IMR-90 (cell line): ENCODE results near the gene SLC26A8. TPM values are rescaled to one million over a fixed set of nuclear protein-coding genes. Genes with fewer than 3 reads are reported as not detected.

Source experiments
- ATAC-seq: fragments of 200-7000 bp; cut with Tn5 transposase; 2 replicates; pipeline ENCODE4 v1.9.1; 2020; ENCODE audit warnings: low read depth, mild to moderate bottlenecking, moderate library complexity
- BruUV-seq: library from RNA; stranded (reverse); fragments of 400-500 nt; replicated peaks from 2 replicates; lab custom pipeline; 2021; lab: Mats Ljungman, UMichigan
- CTCF ChIA-PET: fragments of 300-600 bp; formaldehyde crosslinking; extraction: SDS; loops from one replicate; lab custom pipeline; 2021; ENCODE audit warnings: antibody characterized with exemption; lab: Yijun Ruan, JAX
- POLR2A ChIA-PET: fragments of 300-600 bp; sonication (Branson Sonifier 250); formaldehyde crosslinking; loops from one replicate; lab custom pipeline; 2022; ENCODE audit warnings: antibody characterized with exemption; ENCODE audit not compliant: unreplicated experiment; lab: Charles Lee
- DNase-seq: peaks from one replicate; pipeline ENCODE4 v3.0.0; 2013
- H2AFZ ChIP-seq: replicated peaks from 2 replicates; pipeline ENCODE3; 2013; ENCODE audit warnings: low read length, mild to moderate bottlenecking; ENCODE audit not compliant: poor library complexity
- H2AK5ac ChIP-seq: 2 replicates; pipeline ENCODE4 v1.6.1; 2013; ENCODE audit warnings: low read depth, low read length, inconsistent platforms
- H2AK9ac ChIP-seq: replicated peaks from 2 replicates; pipeline ENCODE3; 2013; ENCODE audit warnings: mild to moderate bottlenecking, low read depth, low read length, moderate library complexity; ENCODE audit not compliant: poor library complexity
- H2BK120ac ChIP-seq: 2 replicates; pipeline ENCODE4 v1.6.1; 2013; ENCODE audit warnings: low read depth, low read length, inconsistent platforms
- H2BK15ac ChIP-seq: 3 replicates; pipeline ENCODE4 v1.6.1; 2013; ENCODE audit warnings: low read depth, low read length, inconsistent platforms
- H2BK20ac ChIP-seq: 2 replicates; pipeline ENCODE4 v1.6.1; 2013; ENCODE audit warnings: low read depth, mild to moderate bottlenecking, inconsistent platforms, low read length, moderate library complexity
- H2BK5ac ChIP-seq: 2 replicates; pipeline ENCODE4 v1.6.1; 2013; ENCODE audit warnings: mild to moderate bottlenecking, low read depth, low read length, inconsistent platforms; ENCODE audit not compliant: poor library complexity, severe bottlenecking
- H3K14ac ChIP-seq: replicated peaks from 2 replicates; pipeline ENCODE4 v1.6.1; 2013; ENCODE audit warnings: low read depth, low read length, inconsistent platforms
- H3K18ac ChIP-seq: 2 replicates; pipeline ENCODE4 v1.6.1; 2013; ENCODE audit warnings: low read depth, low read length, control low read depth
- H3K23ac ChIP-seq: 2 replicates; pipeline ENCODE4 v1.6.1; 2013; ENCODE audit warnings: low read depth, low read length, inconsistent platforms
- H3K27ac ChIP-seq: 2 replicates; pipeline ENCODE4 v1.5.1; 2013; ENCODE audit warnings: mild to moderate bottlenecking, control low read depth, low read length; ENCODE audit not compliant: insufficient read depth
- H3K27me3 ChIP-seq: 2 replicates; pipeline ENCODE4 v1.6.1; 2013; ENCODE audit warnings: low read length; ENCODE audit not compliant: control insufficient read depth, insufficient read depth
- H3K36me3 ChIP-seq: 2 replicates; pipeline ENCODE4 v1.6.1; 2013; ENCODE audit warnings: low read length, mixed read lengths; ENCODE audit not compliant: control insufficient read depth, insufficient read depth
- H3K4ac ChIP-seq: 2 replicates; pipeline ENCODE4 v1.6.1; 2013; ENCODE audit warnings: low read depth, low read length, inconsistent platforms
- H3K4me1 ChIP-seq: 2 replicates; pipeline ENCODE4 v1.6.1; 2013; ENCODE audit warnings: low read length, mixed read lengths; ENCODE audit not compliant: control insufficient read depth, insufficient read depth
- H3K4me2 ChIP-seq: 2 replicates; pipeline ENCODE4 v1.6.1; 2013; ENCODE audit warnings: low read depth, mild to moderate bottlenecking, control low read depth, low read length, moderate library complexity
- H3K4me3 ChIP-seq: 2 replicates; pipeline ENCODE4 v1.5.1; 2013; ENCODE audit warnings: low read depth, mild to moderate bottlenecking, control low read depth, low read length, moderate library complexity; ENCODE audit not compliant: insufficient read depth
- H3K56ac ChIP-seq: 2 replicates; pipeline ENCODE4 v1.6.1; 2013; ENCODE audit warnings: low read length, inconsistent platforms; ENCODE audit not compliant: insufficient read depth; ENCODE audit errors: extremely low read depth
- H3K79me1 ChIP-seq, 2 experiments: 2 replicates each; pipeline ENCODE4 v1.6.1; 2013; ENCODE audit warnings: low read length in 2 of 2, inconsistent platforms in 1 of 2, low read depth in 1 of 2
- H3K9ac ChIP-seq: 2 replicates; pipeline ENCODE4 v1.6.1; 2013; ENCODE audit warnings: low read depth, low read length, control low read depth
- H3K9me1 ChIP-seq: 2 replicates; pipeline ENCODE4 v1.6.1; 2013; ENCODE audit warnings: low read length, inconsistent platforms; ENCODE audit not compliant: insufficient read depth
- H3K9me3 ChIP-seq: 2 replicates; pipeline ENCODE4 v1.6.1; 2013; ENCODE audit warnings: low read length; ENCODE audit not compliant: control insufficient read depth, insufficient read depth
- H4K20me1 ChIP-seq: 2 replicates; pipeline ENCODE4 v1.6.1; 2013; ENCODE audit warnings: low read length, inconsistent platforms; ENCODE audit not compliant: insufficient read depth
- H4K5ac ChIP-seq: 2 replicates; pipeline ENCODE4 v1.6.1; 2013; ENCODE audit warnings: mild to moderate bottlenecking, low read depth, low read length, control low read depth
- H4K8ac ChIP-seq, 2 experiments: 2 replicates each; pipeline ENCODE4 v1.6.1; 2013; ENCODE audit warnings: low read depth in 2 of 2, low read length in 2 of 2, control low read depth in 1 of 2, inconsistent platforms in 1 of 2
- H4K91ac ChIP-seq: 2 replicates; pipeline ENCODE4 v1.6.1; 2013; ENCODE audit warnings: low read depth, low read length, inconsistent platforms; ENCODE audit not compliant: insufficient read depth
- BHLHE40 ChIP-seq: fragments of 150-350 bp; IDR thresholded peaks from 2 replicates; pipeline ENCODE4 v1.6.1; 2016; ENCODE audit warnings: mild to moderate bottlenecking, low read depth, low read length
- ELK1 ChIP-seq: fragments of 150-350 bp; IDR thresholded peaks from 2 replicates; pipeline ENCODE4 v1.6.1; 2016; ENCODE audit warnings: low read depth, mild to moderate bottlenecking, low read length, moderate library complexity, borderline replicate concordance
- MAFK ChIP-seq: IDR thresholded peaks from 2 replicates; pipeline ENCODE4 v1.6.1; 2012; ENCODE audit warnings: low read depth, low read length, improper control_type of control experiment
- MXI1 ChIP-seq: IDR thresholded peaks from 2 replicates; pipeline ENCODE4 v1.6.1; 2012; ENCODE audit warnings: low read depth, mild to moderate bottlenecking, low read length, moderate library complexity, borderline replicate concordance
- NFE2L2 ChIP-seq: fragments of 150-350 bp; IDR thresholded peaks from 2 replicates; pipeline ENCODE4 v1.6.1; 2016; ENCODE audit warnings: low read depth, mild to moderate bottlenecking, low read length
- POLR2A ChIP-seq: IDR thresholded peaks from 2 replicates; pipeline ENCODE4 v1.6.1; 2012; ENCODE audit warnings: mild to moderate bottlenecking, low read depth, low read length
- RAD21 ChIP-seq: IDR thresholded peaks from 2 replicates; pipeline ENCODE4 v1.6.1; 2012; ENCODE audit warnings: low read length, improper control_type of control experiment
- RCOR1 ChIP-seq: IDR thresholded peaks from 2 replicates; pipeline ENCODE4 v1.6.1; 2012; ENCODE audit warnings: mild to moderate bottlenecking, low read length, improper control_type of control experiment; ENCODE audit not compliant: insufficient replicate concordance
- RFX5 ChIP-seq: IDR thresholded peaks from 2 replicates; pipeline ENCODE4 v1.8.0; 2012; ENCODE audit warnings: low read depth, mild to moderate bottlenecking, low read length, moderate library complexity
- USF2 ChIP-seq: fragments of 150-350 bp; IDR thresholded peaks from 2 replicates; pipeline ENCODE4 v1.6.1; 2017; ENCODE audit warnings: mild to moderate bottlenecking, antibody characterized with exemption, low read length, low read depth
- WGBS, 2 experiments: methylation state at CpG; one replicate each; pipeline versions ENCODE4 v1.1.5 to v1.1.7; 2013; ENCODE audit warnings: missing lambda C conversion rate in 2 of 2; ENCODE audit not compliant: insufficient read length in 1 of 2; ENCODE audit errors: extremely low coverage in 2 of 2; 5-methylcytosine and 5-hydroxymethylcytosine counted together
- dilution Hi-C: fragments of 300-500 bp; cut with HindIII; formaldehyde crosslinking; loops from one replicate; pipeline ENCODE4 v1.14.3; 2018; ENCODE audit warnings: low sequenced_read_pairs; ENCODE audit not compliant: unreplicated experiment
- in situ Hi-C: fragments of 300-500 bp; cut with MboI; formaldehyde crosslinking; loops from 3 replicates; pipeline ENCODE4 v1.14.3; 2019; ENCODE audit warnings: low sequenced_read_pairs, inconsistent platforms, mixed read lengths
- intact Hi-C: fragments of 100-400 bp; cut with micrococcal nuclease; formaldehyde crosslinking; loops from 2 replicates; pipeline ENCODE4 v1.10.0; 2022
- polyA plus RNA-seq, 3 experiments: library from polyadenylated mRNA; depleted of rRNA; stranded (reverse); fragments of >200 nt; gene quantifications; 2 replicates each; pipeline ENCODE4 v1.2.3, GENCODE V29; 2012; ENCODE audit warnings: low replicate concordance in 1 of 3
- total RNA-seq: library from RNA; depleted of rRNA; stranded (reverse); fragments of >200 nt; gene quantifications from 2 replicates; pipeline ENCODE4 v1.2.3, GENCODE V29; 2012

SLC26A8 gene
- total and polyA plus RNA-seq, 2 of the 4 experiments (the other 2 are of a cell fraction) = 0.07 TPM; not detected in 1

- BruUV-seq = no TSS peak
- Histone ChIP-seq H3K14ac (no peak overlapping the region), H3K9me3 (no peaks in the 10 kb centered on the region), H4K91ac (no peak overlapping the region), H3K4me3 (no peak overlapping the region), H2BK20ac (no peak overlapping the region), H4K8ac (no peak overlapping the region), H3K36me3 (peaks cover 6% of the 10 kb centered on the region), H2BK15ac (no peak overlapping the region), H3K56ac (no peak overlapping the region), H3K23ac (no peak overlapping the region), H3K4me1 (peaks cover 9% of the 10 kb centered on the region), H3K9me1 (peaks cover 6% of the 10 kb centered on the region), H2BK5ac (no peak overlapping the region), H3K18ac (no peak overlapping the region), H3K4me2 (no peak overlapping the region), H2AFZ (no peak overlapping the region), H3K27me3 (no peaks in the 10 kb centered on the region), H2AK5ac (no peak overlapping the region), H4K5ac (no peak overlapping the region), H3K27ac (no peak overlapping the region), H3K79me1 (peaks cover 45 to 71% of the 10 kb centered on the region in 2 experiments), H2BK120ac (no peak overlapping the region), H4K20me1 (peaks cover 67% of the 10 kb centered on the region), H3K4ac (no peak overlapping the region), H2AK9ac (no peak overlapping the region), H3K9ac (no peak overlapping the region)
- TF ChIP-seq USF2 = no peak
- no peak for TF ChIP-seq MXI1
- no peak for TF ChIP-seq MAFK
- no peak for TF ChIP-seq BHLHE40
- TF ChIP-seq NFE2L2 = no peak
- TF ChIP-seq ELK1 = no peak
- TF ChIP-seq RAD21 = no peak
- TF ChIP-seq POLR2A = no peak
- TF ChIP-seq RFX5 = no peak
- no peak for TF ChIP-seq RCOR1
- intact Hi-C loops (no loop called here), dilution Hi-C loops (no loop called here), in situ Hi-C loops (no loop called here)
- ChIA-PET CTCF (interaction anchor here (1.0 kb wide), 1 partner anchor 44 kb away, joined by 3 read pairs; no protein-coding TSS in a partner anchor), POLR2A (no interaction called here)
- no peak for DNase-seq
- WGBS, 2 experiments = 100% methylated on average over 2 of the region's 16 CpGs; no CpG with 5 or more reads in 1 of the 2 experiments
- no peak for ATAC-seq
Observed at GRCh38 chr6:36050947-36051710, 26.7 kb upstream of the SLC26A8 start.
